ENCODE results near the gene THSD7A.

Gene THSD7A

GRCh38 chr7:11593322-11593721, 238.7 kb downstream of the THSD7A start:
- no peaks in the 10 kb centered on the region for H3K27me3 Mint-ChIP-seq (ENCODE audit: low read depth)

GRCh38 chr7:11592699-11593098, 239.3 kb downstream of the THSD7A start:
- no peaks in the 10 kb centered on the region for H3K36me3 Mint-ChIP-seq (ENCODE audit: low read depth)
- H3K4me3 Mint-ChIP-seq = no peak overlapping the region
- no peaks in the 10 kb centered on the region for H3K4me1 Mint-ChIP-seq (ENCODE audit: low read depth)
- no peaks in the 10 kb centered on the region for H3K9me3 Mint-ChIP-seq
- no peak overlapping the region for H3K27ac Mint-ChIP-seq
- no peaks in the 10 kb centered on the region for H3K27me3 Mint-ChIP-seq (ENCODE audit: low read depth)

More at GRCh38 chr7:11593322-11593721, 238.7 kb downstream of the THSD7A start:
- Mint-ChIP-seq H3K36me3 (ENCODE audit: low read depth) (no peaks in the 10 kb centered on the region), H3K4me1 (ENCODE audit: low read depth) (no peaks in the 10 kb centered on the region), H3K4me3 (no peak overlapping the region), H3K27ac (no peak overlapping the region), H3K9me3 (no peaks in the 10 kb centered on the region)

DNA sequence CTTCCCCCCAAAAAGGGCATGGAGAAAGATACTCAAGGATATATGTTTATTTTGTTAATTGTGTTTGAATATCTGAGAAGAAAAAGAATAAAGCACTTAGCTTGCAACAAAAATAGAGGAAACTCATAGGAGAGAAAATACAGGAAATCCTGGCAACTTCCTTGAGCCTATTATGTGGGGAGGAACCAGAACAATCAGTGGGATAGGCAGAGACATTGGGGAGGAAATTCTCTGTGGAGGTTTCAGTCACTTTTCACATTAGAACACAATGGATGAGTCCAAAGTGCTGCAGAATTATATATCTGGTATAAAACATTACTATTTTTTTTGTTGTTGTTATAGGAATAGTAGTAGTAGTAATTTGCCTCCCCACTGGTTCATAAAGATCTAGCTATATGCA, 240.1 kb downstream of the THSD7A start:
- no peak overlapping the region for H3K4me3 Mint-ChIP-seq
- H3K27ac Mint-ChIP-seq = no peak overlapping the region
- no peaks in the 10 kb centered on the region for H3K9me3 Mint-ChIP-seq
- no peaks in the 10 kb centered on the region for H3K4me1 Mint-ChIP-seq (ENCODE audit: low read depth)
- H3K27me3 Mint-ChIP-seq (ENCODE audit: low read depth) = no peaks in the 10 kb centered on the region
- no peaks in the 10 kb centered on the region for H3K36me3 Mint-ChIP-seq (ENCODE audit: low read depth)

DNA sequence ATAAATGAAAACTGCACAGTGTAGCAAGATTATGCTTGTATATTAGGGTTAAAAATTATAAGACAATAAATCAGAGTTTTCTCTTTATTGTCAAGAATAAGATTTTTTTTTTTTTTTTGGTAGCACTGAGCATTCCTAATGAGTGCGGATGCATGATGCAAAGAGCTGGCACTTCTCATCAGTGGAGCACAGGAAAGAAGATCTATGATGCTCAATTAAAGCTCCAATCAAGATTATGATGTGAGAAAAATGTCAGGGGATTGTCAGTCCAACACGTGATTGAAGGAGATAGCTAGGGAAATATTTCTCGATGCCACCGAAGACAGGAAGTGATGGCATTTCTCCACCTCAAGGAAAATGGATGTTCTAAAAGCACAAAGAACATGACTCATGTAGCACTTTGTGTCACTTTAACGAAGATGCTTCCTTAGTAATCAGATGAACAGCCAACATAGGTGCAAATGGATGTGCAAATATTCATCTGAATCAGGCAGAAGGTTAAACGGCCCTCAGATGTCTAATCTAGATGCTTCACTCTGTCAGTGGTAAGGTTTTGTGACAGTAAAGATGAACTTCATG, 240.9 kb downstream of the THSD7A start:
- no peak overlapping the region for H3K27ac Mint-ChIP-seq
- H3K4me3 Mint-ChIP-seq = no peak overlapping the region
- no peaks in the 10 kb centered on the region for H3K4me1 Mint-ChIP-seq (ENCODE audit: low read depth)
- no peaks in the 10 kb centered on the region for H3K9me3 Mint-ChIP-seq
- no peaks in the 10 kb centered on the region for H3K27me3 Mint-ChIP-seq (ENCODE audit: low read depth)
- no peaks in the 10 kb centered on the region for H3K36me3 Mint-ChIP-seq (ENCODE audit: low read depth)

- Mint-ChIP-seq H3K4me3 (no peak overlapping the region), H3K9me3 (no peaks in the 10 kb centered on the region), H3K36me3 (ENCODE audit: low read depth) (no peaks in the 10 kb centered on the region), H3K27me3 (ENCODE audit: low read depth) (no peaks in the 10 kb centered on the region), H3K27ac (no peak overlapping the region), H3K4me1 (ENCODE audit: low read depth) (no peaks in the 10 kb centered on the region)
Observed at GRCh38 chr7:11589251-11589650, 242.7 kb downstream of the THSD7A start.

GRCh38 chr7:11587814-11588213, 244.2 kb downstream of the THSD7A start:
- H3K9me3 Mint-ChIP-seq = no peaks in the 10 kb centered on the region
- H3K4me3 Mint-ChIP-seq = no peak overlapping the region
- no peaks in the 10 kb centered on the region for H3K4me1 Mint-ChIP-seq (ENCODE audit: low read depth)
- no peaks in the 10 kb centered on the region for H3K27me3 Mint-ChIP-seq (ENCODE audit: low read depth)
- H3K27ac Mint-ChIP-seq = no peak overlapping the region
- H3K36me3 Mint-ChIP-seq (ENCODE audit: low read depth) = no peaks in the 10 kb centered on the region

- Mint-ChIP-seq H3K9me3 (no peaks in the 10 kb centered on the region), H3K36me3 (ENCODE audit: low read depth) (no peaks in the 10 kb centered on the region), H3K27me3 (ENCODE audit: low read depth) (no peaks in the 10 kb centered on the region), H3K27ac (no peak overlapping the region), H3K4me3 (no peak overlapping the region), H3K4me1 (ENCODE audit: low read depth) (no peaks in the 10 kb centered on the region)
Observed at GRCh38 chr7:11587048-11587447, 244.9 kb downstream of the THSD7A start.

GRCh38 chr7:11584406-11585031, 247.5 kb downstream of the THSD7A start:
- H3K4me3 Mint-ChIP-seq = no peak overlapping the region
- H3K27me3 Mint-ChIP-seq (ENCODE audit: low read depth) = no peaks in the 10 kb centered on the region
- H3K36me3 Mint-ChIP-seq (ENCODE audit: low read depth) = no peaks in the 10 kb centered on the region
- H3K4me1 Mint-ChIP-seq (ENCODE audit: low read depth) = no peaks in the 10 kb centered on the region
- no peak overlapping the region for H3K27ac Mint-ChIP-seq
- no peaks in the 10 kb centered on the region for H3K9me3 Mint-ChIP-seq

DNA sequence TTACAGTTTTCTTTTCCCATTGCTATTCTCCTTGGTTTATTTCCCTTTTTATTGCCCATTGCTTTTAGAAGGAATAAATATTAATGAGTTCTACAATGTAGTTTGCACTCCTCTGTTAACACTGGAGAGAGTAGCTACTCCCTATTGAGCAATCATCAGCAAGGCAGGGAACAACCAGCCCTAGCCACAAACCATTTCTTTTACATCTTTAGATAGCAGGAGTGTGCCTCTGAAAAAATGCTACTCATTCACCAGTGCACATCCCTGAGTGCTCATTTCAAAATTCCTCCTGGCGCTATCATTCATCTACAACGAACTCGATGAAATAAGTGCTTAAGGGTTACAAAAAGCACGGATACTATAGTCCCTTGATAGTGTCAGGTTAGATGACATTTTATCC, 252.9 kb downstream of the THSD7A start:
- Mint-ChIP-seq H3K4me3 (no peak overlapping the region), H3K27ac (no peak overlapping the region), H3K36me3 (ENCODE audit: low read depth) (no peaks in the 10 kb centered on the region), H3K4me1 (ENCODE audit: low read depth) (no peaks in the 10 kb centered on the region), H3K9me3 (no peaks in the 10 kb centered on the region), H3K27me3 (ENCODE audit: low read depth) (no peaks in the 10 kb centered on the region)

DNA sequence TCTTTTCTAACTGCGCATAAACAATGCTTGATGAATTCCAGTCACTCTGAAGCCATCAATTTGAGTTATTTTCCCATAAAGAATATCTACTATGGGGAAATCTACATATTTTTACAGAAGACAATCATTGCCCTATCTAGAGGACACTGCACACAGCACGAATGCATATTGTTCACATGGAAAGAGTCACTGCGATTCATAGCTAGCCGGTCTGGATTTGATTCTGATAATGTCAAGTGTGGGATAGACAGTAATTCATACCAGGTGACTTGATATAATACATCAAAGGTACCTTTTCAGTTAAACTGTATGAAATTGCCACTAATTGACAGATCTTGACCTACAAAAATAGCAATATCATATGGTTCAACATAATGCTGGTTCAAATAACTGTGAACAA, 255.7 kb downstream of the THSD7A start:
- Mint-ChIP-seq H3K4me3 (no peak overlapping the region), H3K27me3 (ENCODE audit: low read depth) (no peaks in the 10 kb centered on the region), H3K36me3 (ENCODE audit: low read depth) (no peaks in the 10 kb centered on the region), H3K27ac (no peak overlapping the region), H3K9me3 (no peaks in the 10 kb centered on the region), H3K4me1 (ENCODE audit: low read depth) (no peaks in the 10 kb centered on the region)

DNA sequence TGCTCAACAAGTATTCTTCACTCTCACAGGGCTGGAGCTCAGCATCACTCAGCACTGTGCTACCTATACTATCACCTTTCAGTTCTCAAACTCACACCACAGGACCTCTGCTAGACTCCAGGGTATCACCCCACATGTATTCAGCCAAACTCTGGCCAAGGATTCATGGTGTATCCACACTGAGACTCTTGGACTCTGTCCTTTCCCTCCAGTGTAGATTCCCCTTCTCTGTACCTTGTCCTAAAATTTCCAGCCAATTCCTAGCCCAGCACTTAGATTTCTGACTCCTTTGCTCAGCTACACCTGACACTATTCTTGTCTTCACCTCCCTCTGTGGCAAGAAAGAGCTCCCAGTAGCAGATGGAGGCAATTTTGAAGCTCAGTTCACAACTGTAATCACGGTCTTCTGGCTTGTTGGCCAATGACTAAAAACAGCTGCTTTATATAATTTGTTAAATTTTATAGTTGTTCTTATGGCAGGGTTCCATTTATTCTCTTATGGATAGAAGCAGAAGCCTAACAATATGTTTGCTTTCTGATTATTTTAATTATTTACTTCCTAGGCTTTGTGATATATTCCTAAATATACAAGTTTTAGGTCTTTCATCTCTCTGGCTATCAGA, 258.8 kb downstream of the THSD7A start:
- Mint-ChIP-seq H3K36me3 (ENCODE audit: low read depth) (no peaks in the 10 kb centered on the region), H3K4me1 (ENCODE audit: low read depth) (no peaks in the 10 kb centered on the region), H3K4me3 (no peak overlapping the region), H3K9me3 (no peaks in the 10 kb centered on the region), H3K27ac (no peak overlapping the region), H3K27me3 (ENCODE audit: low read depth) (no peaks in the 10 kb centered on the region)

DNA sequence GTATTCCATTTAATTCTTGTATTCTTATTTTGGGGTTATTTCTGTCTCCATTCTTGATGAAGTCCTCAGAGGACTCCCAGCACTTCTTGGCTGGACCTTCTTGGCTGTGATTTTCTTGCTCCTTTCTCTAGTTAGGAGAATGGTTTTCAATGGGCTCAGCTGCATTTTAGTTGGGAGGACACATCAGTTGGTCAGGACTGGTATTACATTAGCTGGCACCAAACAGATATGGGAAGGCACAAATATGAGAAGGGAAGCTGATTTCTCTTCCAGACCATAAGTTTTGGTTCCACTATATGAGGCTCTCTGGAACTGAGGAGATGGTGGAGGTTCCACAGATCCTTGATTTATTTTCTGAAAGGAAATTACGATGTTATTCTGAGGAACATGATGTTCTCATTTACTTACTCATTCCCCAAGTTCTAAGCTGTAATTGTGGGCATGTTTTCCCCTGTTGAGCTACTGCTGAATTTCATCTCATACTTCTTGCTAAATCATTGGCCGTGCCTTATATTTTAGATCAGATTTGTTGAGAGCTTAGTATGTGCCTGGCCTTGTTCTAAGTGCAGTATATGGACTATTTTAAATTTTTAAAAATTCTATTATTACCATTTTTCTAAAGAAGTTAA, 261.0 kb downstream of the THSD7A start:
- H3K36me3 Mint-ChIP-seq (ENCODE audit: low read depth) = no peaks in the 10 kb centered on the region
- H3K27ac Mint-ChIP-seq = no peak overlapping the region
- no peaks in the 10 kb centered on the region for H3K27me3 Mint-ChIP-seq (ENCODE audit: low read depth)

DNA sequence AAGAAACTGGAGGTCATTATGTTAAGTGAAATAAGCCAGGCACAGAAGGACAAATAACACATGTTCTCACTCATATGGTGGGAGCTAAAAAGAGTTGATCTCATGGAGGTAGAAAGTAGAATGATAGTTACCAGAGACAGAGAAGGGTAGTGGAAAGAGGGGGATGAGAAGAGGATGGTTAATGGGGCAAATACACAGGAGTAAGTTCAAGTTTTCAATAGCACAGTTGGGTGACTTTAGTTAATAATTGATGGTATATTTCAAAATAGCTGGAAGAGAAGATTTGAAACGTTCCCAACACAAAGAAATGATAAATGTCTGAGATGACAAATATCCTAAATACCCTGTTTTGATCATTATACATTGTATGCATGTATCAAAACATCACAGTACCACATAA, 261.8 kb downstream of the THSD7A start:
- Mint-ChIP-seq H3K36me3 (ENCODE audit: low read depth) (no peaks in the 10 kb centered on the region), H3K27me3 (ENCODE audit: low read depth) (no peaks in the 10 kb centered on the region), H3K4me3 (no peak overlapping the region), H3K4me1 (ENCODE audit: low read depth) (no peaks in the 10 kb centered on the region), H3K9me3 (no peaks in the 10 kb centered on the region), H3K27ac (no peak overlapping the region)

More for the DNA sequence above, 261.0 kb downstream of the THSD7A start:
- no peaks in the 10 kb centered on the region for H3K4me1 Mint-ChIP-seq (ENCODE audit: low read depth)
- no peak overlapping the region for H3K4me3 Mint-ChIP-seq
- H3K9me3 Mint-ChIP-seq = no peaks in the 10 kb centered on the region

GRCh38 chr7:11567571-11567970, 264.4 kb downstream of the THSD7A start:
- Mint-ChIP-seq H3K27me3 (ENCODE audit: low read depth) (no peaks in the 10 kb centered on the region), H3K9me3 (no peaks in the 10 kb centered on the region), H3K4me3 (no peak overlapping the region), H3K27ac (no peak overlapping the region), H3K4me1 (ENCODE audit: low read depth) (no peaks in the 10 kb centered on the region), H3K36me3 (ENCODE audit: low read depth) (no peaks in the 10 kb centered on the region)

DNA sequence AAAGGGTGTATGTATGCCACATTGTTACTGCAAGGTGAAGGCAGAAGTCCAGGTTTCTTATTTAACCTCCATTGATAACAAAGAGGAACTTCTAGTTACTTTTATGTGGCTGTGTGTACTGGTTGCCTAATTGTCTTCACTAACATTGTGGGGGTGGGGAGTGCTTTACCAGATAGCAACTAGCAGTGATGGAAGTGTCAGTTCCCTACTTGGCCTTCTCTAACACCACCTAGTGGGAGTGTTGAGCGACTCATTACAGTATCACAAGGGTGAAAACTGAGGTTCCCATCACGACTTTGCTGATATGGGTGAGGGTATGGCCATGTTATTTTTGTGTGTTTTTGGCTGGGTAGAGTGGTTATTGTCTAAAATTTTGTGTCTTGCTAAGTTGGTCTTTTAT, 274.4 kb downstream of the THSD7A start:
- no peaks in the 10 kb centered on the region for H3K27me3 Mint-ChIP-seq (ENCODE audit: low read depth)
- H3K9me3 Mint-ChIP-seq = no peaks in the 10 kb centered on the region
- no peak overlapping the region for H3K4me3 Mint-ChIP-seq
- H3K4me1 Mint-ChIP-seq (ENCODE audit: low read depth) = no peaks in the 10 kb centered on the region
- no peak overlapping the region for H3K27ac Mint-ChIP-seq
- no peaks in the 10 kb centered on the region for H3K36me3 Mint-ChIP-seq (ENCODE audit: low read depth)

Measured in T-helper 1 cell treated with Interleukin-12 subunit alpha and Interleukin-12 subunit beta and Interleukin-4 antibody, amounts not matched to agents 30 μg/mL and 1 μg/mL, for 36 hours (primary cell).